H1 (cell line): ENCODE results near the gene NT5E. TPM values are rescaled to one million over a fixed set of nuclear protein-coding genes. Genes with fewer than 3 reads are reported as not detected.

ENCODE experiments used
- CBX5 ChIP-seq: fragments of 300-800, 300-1000 bp; sonication (generic); IDR thresholded peaks from 2 replicates; pipeline ENCODE4 v1.7.1; 2016; ENCODE audit warnings: antibody characterized with exemption, low read length, low read depth
- CTBP2 ChIP-seq: IDR thresholded peaks from 2 replicates; pipeline ENCODE4 v1.7.0; 2011; ENCODE audit warnings: borderline replicate concordance, mild to moderate bottlenecking, moderate library complexity, mixed read lengths, low read length; ENCODE audit not compliant: insufficient read depth, insufficient read length
- POLR2AphosphoS5 ChIP-seq: IDR thresholded peaks from 2 replicates; pipeline ENCODE4 v1.6.1; 2011; ENCODE audit warnings: low read depth, low read length
- POU5F1 ChIP-seq: IDR thresholded peaks from 2 replicates; pipeline ENCODE4 v1.6.1; 2011; ENCODE audit warnings: low read depth, mild to moderate bottlenecking, low read length, moderate library complexity
- RXRA ChIP-seq: IDR thresholded peaks from 2 replicates; pipeline ENCODE4 v1.6.1; 2011; ENCODE audit warnings: low read depth, mild to moderate bottlenecking, low read length, moderate library complexity; ENCODE audit not compliant: insufficient read depth
- polyA plus RNA-seq, 7 experiments: library from polyadenylated mRNA; depleted of rRNA in 3 of 7; stranded (reverse) in 5 of 7; unstranded in 2 of 7; fragments of >200 nt in 5 of 7; fragments of 200-250 nt in 2 of 7; gene quantifications; 1 replicate in 5 of 7; 2 replicates in 1 of 7; 4 replicates in 1 of 7; pipeline versions ENCODE4 v1.2.1 to v1.2.3, GENCODE V29; 2011 to 2013; ENCODE audit warnings: missing spikeins in 2 of 7, mixed read lengths in 2 of 7
- total RNA-seq: library from RNA; stranded (reverse); fragmentation: NEBNext Ultra II Directional; extraction: Animal tissue kit (Norgen Biotek cat#: 25700); gene quantifications from 2 replicates; pipeline ENCODE4 v1.2.1, GENCODE V29; 2021

The NT5E gene
- total and polyA plus RNA-seq, 2 of the 8 experiments (the other 6 are each of a cell fraction or from before 2014, with no cell fraction given): 0.74 to 1.5 TPM

DNA sequence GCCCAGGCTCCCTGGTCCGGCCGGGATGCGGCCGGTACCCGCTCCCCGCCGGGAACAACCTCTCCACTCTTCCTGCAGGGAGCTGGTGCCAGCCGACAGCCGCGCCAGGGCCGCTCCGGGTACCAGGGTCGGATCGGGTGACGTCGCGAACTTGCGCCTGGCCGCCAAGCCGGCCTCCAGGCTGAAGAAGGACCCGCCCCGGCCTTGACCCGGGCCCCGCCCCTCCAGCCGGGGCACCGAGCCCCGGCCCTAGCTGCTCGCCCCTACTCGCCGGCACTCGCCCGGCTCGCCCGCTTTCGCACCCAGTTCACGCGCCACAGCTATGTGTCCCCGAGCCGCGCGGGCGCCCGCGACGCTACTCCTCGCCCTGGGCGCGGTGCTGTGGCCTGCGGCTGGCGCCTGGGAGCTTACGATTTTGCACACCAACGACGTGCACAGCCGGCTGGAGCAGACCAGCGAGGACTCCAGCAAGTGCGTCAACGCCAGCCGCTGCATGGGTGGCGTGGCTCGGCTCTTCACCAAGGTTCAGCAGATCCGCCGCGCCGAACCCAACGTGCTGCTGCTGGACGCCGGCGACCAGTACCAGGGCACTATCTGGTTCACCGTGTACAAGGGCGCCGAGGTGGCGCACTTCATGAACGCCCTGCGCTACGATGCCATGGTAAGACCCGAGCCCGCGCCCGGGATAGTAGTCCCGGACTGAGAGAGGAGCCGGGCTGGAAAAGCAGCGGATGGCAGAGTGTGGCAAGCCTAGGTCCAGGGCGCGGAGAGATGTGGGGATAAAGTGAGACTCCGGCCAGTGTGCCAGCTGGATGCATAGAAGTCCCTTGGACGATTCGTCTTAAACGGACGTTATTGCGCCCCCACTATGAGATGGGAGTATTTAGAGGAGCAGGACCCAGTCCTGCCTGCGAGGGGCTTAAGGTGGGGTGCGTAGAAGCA lies at the start of gene NT5E (continued):
- TF ChIP-seq CTBP2 (no peak), CBX5 (no peak), POU5F1 (no peak), RXRA (no peak), POLR2AphosphoS5 (peak; percentile 57)
- TF ChIP-seq, all 59 proteins: peak for 18
